ENCODE data around the gene PROB1.
"Not testable (repeated sequence)": the region's sequence is repeated elsewhere in the genome, so short reads cannot be mapped to it uniquely, and the experiment has no call there.

The PROB1 gene

GRCh38 chr5:139377226-139377625 is 17.7 kb downstream of the PROB1 start:
- no peak for DNase-seq

- no peak for DNase-seq
Observed at GRCh38 chr5:139376364-139376763, 18.5 kb downstream of the PROB1 start.

GRCh38 chr5:139374909-139375308 is 20.0 kb downstream of the PROB1 start:
- DNase-seq, result no peak

- DNase-seq, result no peak
Observed at GRCh38 chr5:139371482-139372435, 23.1 kb downstream of the PROB1 start.

- no peak for DNase-seq
Observed at GRCh38 chr5:139369181-139369580, 25.7 kb downstream of the PROB1 start.

GRCh38 chr5:139368613-139369012 is 26.3 kb downstream of the PROB1 start:
- DNase-seq, result no peak

GRCh38 chr5:139364466-139364865 is 30.4 kb downstream of the PROB1 start:
- no peak for DNase-seq

GRCh38 chr5:139363937-139364336 is 31.0 kb downstream of the PROB1 start:
- no peak for DNase-seq

- no peak for DNase-seq
Observed at GRCh38 chr5:139361835-139362429, 33.0 kb downstream of the PROB1 start.

- no peak for DNase-seq
Observed at GRCh38 chr5:139360384-139360783, 34.5 kb downstream of the PROB1 start.

GRCh38 chr5:139358064-139358463 is 36.8 kb downstream of the PROB1 start:
- no peak for DNase-seq

GRCh38 chr5:139355900-139356299 is 39.0 kb downstream of the PROB1 start:
- not testable (repeated sequence) for DNase-seq

GRCh38 chr5:139354186-139354585 is 40.7 kb downstream of the PROB1 start:
- DNase-seq, result no peak

GRCh38 chr5:139347863-139348262 is 47.0 kb downstream of the PROB1 start:
- not testable (repeated sequence) for DNase-seq

GRCh38 chr5:139345442-139345841 is 49.5 kb downstream of the PROB1 start:
- not testable (repeated sequence) for DNase-seq

- DNase-seq, result no peak
Observed at GRCh38 chr5:139344177-139344576, 50.7 kb downstream of the PROB1 start.

- no peak for DNase-seq
Observed at GRCh38 chr5:139343476-139343875, 51.4 kb downstream of the PROB1 start.

- no peak for DNase-seq
Observed at GRCh38 chr5:139342423-139342723, 52.5 kb downstream of the PROB1 start.

GRCh38 chr5:139341689-139342422 is 53.0 kb downstream of the PROB1 start, which contains the start of gene PAIP2:
PAIP2 (plus strand) TSS chr5:139341854; CDS start chr5:139363785, 21,931 bp downstream.
- peak; percentile 94 for DNase-seq

- DNase-seq, result no peak
Observed at GRCh38 chr5:139341187-139341688, 53.7 kb downstream of the PROB1 start.

Measured in GDM1 (cell line).